GM12892 (cell line): Measurements from ENCODE around the gene ZNF227.

Source experiments
- POLR2A ChIP-seq: IDR thresholded peaks from 2 replicates; pipeline ENCODE4 v1.6.1; 2011; ENCODE audit warnings: low read depth, low read length, control low read depth
- POLR2AphosphoS5 ChIP-seq: IDR thresholded peaks from 2 replicates; pipeline ENCODE4 v1.6.1; 2011; ENCODE audit warnings: low read depth, low read length, control low read depth
- TAF1 ChIP-seq: IDR thresholded peaks from 2 replicates; pipeline ENCODE4 v1.6.1; 2011; ENCODE audit warnings: low read depth, mild to moderate bottlenecking, control low read depth, low read length, borderline replicate concordance

DNA sequence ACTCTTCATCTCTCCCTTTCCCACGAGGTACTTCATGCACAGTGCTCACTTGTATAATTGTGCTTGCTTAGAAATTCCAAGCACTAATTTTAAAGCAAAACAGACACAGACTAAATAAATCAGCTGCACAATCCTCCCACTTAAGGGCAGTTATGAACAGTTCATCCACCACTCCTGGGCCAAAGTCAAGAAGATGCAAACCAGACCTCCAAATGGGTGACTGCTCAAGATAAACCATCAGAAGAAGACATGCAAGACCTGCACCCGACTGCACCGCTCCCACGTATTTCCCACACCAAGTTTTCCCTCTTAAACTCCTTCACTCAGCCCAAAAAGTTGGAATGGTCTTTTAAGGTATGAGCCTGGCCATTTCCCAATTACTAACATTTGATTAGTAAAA is 72.6 kb downstream of the ZNF227 start:
- no peak for TF ChIP-seq POLR2AphosphoS5
- no peak for TF ChIP-seq POLR2A
- no peak for TF ChIP-seq TAF1
